Activated CD4-positive, alpha-beta T cell treated with anti-CD3 and anti-CD28 coated beads, Interleukin-2, Interleukin-4, amounts not matched to agents 100 ng/mL and 50 ng/mL, durations not matched to agents 16 hours and 8 hours (primary cell): ENCODE measurements around the gene RBM20.
"Not testable (repeated sequence)": the region's sequence is repeated elsewhere in the genome, so short reads cannot be mapped to it uniquely, and the experiment has no call there.

ENCODE experiments used
- DNase-seq: peaks from one replicate; pipeline ENCODE4 v3.0.0-alpha.2; 2020; ENCODE audit warnings: low spot score

Gene RBM20

DNA sequence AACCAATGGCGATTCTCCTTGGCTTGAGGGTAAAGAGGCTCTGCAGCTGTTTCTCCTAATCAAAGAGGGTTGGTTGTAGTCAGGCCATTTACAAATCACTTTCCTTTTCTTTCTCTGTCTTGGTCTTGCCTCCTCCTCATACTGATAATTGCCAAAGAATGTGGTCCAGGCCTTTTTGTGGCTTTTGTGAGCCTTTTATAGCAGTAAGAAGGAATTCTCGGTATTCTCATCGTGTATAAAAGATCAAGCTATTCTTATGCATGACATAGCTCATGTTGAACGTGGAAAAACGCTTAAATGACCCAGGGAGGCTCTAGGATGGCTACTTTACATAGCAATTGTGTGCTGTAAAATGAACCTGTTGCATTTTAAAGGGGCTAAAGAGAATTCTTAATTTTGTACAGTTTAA, 62.6 kb downstream of the RBM20 start:
- DNase-seq = no peak

DNA sequence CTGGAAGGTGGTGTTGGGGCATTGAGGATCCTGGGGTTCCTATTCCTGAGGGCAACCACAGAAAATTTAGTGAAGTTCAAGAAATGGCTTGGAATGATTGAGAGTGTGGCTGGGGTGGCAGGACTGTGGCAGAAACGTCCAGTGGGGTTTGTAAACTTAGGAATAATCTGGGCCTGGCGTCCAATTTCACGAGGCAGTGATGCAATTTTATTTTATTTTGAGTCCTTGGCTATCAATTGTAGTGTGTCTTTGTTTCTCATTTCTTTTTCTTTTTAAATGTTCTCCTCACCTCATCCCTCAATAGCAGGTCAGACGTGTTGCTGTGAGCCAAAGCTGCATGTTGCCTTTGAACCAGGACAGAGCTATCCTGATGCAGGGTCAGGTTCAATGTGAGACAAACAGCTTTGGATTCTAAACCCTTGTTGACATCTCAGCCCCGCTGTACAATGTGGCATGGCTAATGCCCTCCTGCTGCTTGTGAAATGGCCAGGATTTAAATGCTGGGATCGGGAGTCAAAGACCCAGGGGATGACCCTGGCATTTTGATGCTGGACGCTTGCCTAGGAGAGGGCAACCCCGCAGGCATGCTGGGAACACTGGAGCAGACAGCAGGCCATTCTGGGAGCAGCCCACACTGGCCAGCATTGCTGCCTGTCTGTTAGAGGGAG, 64.8 kb downstream of the RBM20 start:
- DNase-seq = no peak

- no peak for DNase-seq
These were observed 65.3 kb downstream of the RBM20 start for GRCh38 chr10:110709444-110709828.

DNA sequence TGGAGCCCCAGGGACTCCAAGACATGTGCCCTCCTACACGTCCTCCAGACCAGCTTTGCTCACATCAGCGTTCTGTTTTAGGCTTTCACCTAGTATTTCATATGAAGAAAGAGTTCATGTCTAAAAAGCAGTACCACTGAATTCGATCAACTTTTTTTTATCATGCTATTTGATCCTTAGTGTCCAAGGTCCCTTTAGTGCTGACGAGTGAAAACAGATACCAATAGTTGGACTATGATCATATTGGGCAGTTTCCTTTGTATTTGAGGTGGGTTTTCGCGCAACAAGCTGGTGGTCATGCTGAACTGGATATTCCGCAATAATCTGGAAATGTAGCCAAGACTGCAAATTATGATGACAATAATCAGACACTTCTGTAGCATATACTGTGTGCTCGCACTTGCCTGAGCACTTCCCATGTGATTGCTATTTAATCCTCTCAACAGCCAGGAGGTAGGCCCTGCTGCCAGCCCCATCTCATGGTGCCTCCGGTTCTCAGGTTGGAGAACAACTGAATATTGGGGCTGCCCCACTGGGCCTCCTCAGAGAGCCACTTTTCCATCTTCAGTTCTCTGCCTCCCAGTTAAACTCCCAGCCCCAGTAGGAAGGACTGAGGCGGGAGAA, 65.9 kb downstream of the RBM20 start:
- DNase-seq = no peak

GRCh38 chr10:110710621-110711020, 66.5 kb downstream of the RBM20 start:
- DNase-seq = no peak

DNA sequence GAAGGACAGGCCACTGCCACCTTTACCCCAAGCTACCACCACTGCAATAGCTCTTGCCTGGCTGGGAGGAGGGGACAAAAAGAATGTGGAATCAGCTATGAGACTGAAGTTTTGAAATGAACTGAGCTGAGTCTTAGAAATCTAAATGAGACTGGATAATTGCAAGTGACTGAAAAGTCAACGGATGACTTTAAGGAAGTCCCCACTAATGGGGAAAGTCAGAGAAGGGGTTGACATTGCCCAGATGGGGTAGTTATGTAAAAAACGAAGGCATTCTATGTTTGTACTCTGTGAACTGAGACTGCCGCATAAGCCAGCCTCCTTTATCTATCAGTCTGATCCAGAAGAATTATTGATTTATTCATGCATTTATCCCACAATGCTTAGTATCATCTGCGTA, 67.2 kb downstream of the RBM20 start:
- DNase-seq = no peak

GRCh38 chr10:110714356-110714755, 70.2 kb downstream of the RBM20 start:
- DNase-seq = no peak

GRCh38 chr10:110717781-110718589, 73.8 kb downstream of the RBM20 start:
- no peak for DNase-seq

- DNase-seq = no peak
These were observed 77.4 kb downstream of the RBM20 start for GRCh38 chr10:110721406-110722038.

GRCh38 chr10:110723224-110723891, 79.2 kb downstream of the RBM20 start:
- DNase-seq = no peak

- peak; percentile 22 for DNase-seq
These were observed 80.2 kb downstream of the RBM20 start for GRCh38 chr10:110724116-110724921.

- DNase-seq = no peak
These were observed 80.8 kb downstream of the RBM20 start for GRCh38 chr10:110724937-110725336.

GRCh38 chr10:110725801-110726630, 81.9 kb downstream of the RBM20 start:
- DNase-seq = no peak

DNA sequence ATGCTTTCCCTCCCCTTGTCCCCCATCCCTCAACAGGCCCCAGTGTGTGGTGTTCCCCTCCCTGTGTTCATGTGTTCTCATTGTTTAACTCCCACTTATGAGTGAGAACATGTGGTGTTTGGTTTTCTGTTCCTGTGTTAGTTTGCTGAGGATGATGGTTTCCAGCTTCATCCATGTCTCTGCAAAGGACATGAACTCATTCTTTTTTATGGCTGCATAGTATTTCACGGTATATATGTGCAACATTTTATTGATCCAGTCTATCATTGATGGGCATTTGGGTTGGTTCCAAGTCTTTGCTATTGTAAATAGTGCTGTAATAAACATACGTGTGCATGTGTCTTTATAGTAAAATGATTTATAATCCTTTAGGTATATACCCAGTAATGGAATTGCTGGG, 83.6 kb downstream of the RBM20 start:
- DNase-seq = not testable (repeated sequence)

- no peak for DNase-seq
These were observed 86.4 kb downstream of the RBM20 start for GRCh38 chr10:110730345-110731050.

DNA sequence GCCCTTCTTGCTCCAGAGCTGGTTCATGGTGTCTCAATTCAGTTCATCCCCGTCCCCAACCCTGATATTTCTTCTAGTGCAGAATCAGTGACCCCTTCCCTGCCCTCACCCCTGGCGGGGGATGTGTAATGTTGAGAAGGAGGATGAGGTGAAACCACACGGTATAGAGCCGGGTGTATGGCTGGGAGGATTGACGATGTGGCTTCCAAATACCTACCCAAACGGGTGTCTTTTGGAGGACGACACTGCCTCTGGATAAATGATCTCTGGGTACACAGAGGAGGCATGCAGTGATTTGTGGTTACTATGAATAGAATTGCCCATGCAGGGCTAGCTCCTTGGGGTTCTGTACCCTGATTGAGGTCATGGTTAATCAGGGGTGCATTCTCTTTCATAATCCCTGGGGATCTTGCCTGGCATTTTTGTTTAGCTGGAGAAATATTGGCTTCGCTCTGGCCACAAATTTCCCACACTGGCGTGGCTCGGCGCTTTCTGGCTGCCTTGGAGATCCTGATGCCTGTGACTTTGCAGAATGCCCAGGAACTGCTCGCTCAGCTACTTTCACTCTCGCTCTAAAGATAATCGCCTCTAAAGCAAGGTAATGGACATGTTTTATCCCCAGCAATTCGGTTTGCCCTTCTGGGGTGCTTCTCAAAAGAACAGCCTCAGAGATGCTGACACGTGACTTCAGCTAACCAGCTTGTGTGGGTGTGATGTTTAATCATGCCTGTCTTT, 89.2 kb downstream of the RBM20 start:
- no peak for DNase-seq

DNA sequence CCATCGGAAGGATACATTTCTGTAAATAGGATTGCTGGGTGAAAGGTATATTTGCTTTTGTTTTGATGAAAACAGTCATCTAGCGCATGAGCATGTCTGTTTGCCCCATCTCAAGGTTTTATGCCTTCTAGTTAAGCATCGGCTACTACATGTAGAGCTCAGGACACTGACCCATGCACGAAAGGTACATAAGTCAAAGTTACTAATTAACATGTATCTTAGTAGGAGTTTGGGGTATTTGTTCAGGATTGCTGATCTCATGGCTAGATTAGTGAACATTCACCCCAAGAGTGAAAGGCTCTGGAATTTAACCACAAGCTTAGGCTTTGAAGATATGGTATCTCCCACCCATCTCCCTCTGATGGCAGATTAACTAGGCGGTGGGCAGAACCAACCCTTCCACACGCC, 91.5 kb downstream of the RBM20 start:
- no peak for DNase-seq

GRCh38 chr10:110737886-110738634, 93.9 kb downstream of the RBM20 start:
- no peak for DNase-seq
